ENCODE results near the gene POLR1D.

The POLR1D gene

DNA sequence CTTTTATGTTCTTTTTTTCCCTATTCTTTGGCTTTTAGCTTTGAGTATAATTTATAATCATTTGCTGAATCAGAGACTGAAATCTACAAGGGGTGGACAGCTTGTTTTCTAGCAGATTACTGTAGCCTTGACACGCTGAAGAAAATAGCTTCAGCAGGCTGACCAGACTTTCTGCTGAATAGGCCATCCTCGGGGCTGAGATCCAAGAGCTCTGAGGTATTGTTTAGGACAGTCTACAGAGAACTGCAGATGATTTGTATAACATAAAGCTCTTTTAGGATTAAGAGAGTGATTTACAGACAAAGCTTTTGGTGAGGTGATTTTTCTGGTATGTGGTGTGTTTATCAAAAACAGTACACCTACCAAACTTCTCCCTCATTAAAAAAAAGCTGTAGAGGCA, 16.8 kb downstream of the POLR1D start:
- no peak for DNase-seq (ENCODE audit: low read depth, low spot score)

DNA sequence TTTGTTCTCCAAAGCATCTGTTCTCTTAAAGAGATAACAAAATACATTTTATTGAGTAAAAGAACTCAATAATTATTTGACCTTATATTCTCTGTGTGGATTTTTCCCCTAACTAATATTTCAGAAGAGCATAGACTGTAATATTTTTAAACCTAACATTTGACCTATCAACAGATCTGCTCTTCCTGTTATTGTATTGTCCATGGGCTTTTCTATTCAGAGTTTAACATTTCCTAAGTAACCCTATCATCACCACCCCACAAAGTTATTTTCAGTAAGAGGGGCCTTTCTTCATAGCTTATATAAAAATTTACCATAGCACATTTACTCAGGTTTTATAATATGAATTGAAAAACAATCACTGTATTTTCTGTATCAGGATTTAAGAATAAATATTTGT, 17.5 kb downstream of the POLR1D start:
- DNase-seq (ENCODE audit: low read depth, low spot score): no peak

DNA sequence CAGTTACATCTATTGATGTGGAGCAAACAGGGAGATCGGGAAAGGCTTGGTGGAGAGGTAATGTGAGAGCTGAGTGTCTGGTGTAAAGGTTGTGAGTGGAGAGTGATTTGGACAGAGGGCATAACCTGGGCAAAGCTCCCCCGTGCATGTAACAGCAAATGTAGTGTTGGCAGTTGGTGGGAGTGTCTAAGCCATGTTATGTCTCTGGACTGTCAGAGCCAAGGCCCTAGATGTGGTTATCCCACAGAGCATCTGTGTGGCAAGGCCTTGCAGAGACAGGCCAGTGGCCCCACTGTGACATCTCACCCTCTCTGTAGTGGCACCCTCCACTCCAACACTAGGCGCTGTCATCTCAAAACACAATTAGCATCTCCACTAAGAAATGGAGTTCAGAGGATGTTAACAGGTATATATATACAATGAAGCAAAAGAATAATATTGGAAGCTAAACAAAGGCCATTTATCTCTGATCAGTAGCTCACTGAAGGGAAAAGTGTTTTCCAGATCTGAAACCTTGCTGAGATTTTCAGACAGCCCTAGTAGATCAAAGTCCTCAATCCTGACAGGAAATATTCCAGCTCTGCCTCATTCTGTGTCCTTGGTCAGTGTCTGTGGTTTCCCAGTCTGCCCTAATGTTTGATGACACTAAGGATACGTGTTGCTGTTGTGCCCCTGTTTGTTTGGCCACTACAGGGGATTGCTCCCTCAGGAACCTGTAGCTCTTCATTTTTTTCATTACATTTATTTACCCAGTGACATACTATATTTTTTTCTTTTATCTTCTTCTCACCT, 20.2 kb downstream of the POLR1D start:
- no peak for DNase-seq (ENCODE audit: low read depth, low spot score)

DNA sequence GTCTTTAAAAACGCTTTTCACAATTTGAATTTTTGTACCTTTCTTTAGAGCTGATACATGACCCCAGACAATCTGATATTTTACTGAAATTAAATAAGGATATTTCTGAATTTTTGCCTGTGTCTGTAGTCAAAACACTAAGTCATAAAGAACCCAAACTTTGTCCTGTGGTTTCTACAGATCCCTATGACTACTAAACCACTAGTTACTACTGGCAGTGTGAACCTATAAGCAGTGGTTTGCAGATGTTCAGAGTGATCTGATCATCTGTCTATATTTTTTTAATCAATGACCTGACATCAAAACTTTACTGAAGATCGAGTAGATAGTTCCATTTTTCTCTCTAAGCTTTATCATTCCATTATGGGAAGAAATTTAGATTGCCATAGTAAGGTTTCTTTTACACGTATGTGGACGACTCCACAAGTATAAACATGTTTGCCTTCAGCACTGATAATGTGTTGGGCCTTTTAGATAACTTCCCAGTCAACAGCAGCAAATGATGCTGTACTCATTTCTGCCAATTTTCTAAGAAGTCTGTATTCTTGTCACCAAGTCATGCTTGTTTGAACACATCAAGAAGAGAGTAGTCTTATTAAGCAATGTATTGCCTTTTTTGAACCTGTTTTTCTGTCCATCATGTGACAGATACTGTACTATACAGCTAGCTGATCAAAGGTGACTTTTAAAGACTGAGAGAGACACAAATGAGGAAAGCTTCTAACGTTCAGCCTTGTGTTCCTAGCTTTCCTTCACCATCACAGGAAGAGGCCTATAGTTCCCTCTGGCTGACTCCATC, 21.8 kb downstream of the POLR1D start:
- no peak for DNase-seq (ENCODE audit: low read depth, low spot score)

DNA sequence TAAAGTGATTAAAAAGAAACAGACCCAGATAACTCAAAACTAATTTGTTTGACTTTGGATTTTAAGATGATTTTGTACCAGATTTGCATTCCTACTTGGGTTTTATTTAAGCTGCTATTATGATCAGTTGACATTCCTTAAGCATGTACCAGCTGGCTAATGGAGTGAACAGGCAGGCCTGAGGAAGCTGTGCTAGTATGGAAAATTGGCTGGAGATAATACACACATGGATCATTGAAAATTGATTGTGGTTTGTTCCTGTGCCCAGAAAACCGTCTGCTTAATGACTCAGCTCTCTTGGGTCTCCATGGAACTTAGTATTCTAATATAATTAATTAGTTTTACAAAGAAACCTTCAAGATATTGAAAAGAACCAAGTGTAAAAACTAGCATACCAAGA, 22.6 kb downstream of the POLR1D start:
- DNase-seq (ENCODE audit: low read depth, low spot score): no peak

DNA sequence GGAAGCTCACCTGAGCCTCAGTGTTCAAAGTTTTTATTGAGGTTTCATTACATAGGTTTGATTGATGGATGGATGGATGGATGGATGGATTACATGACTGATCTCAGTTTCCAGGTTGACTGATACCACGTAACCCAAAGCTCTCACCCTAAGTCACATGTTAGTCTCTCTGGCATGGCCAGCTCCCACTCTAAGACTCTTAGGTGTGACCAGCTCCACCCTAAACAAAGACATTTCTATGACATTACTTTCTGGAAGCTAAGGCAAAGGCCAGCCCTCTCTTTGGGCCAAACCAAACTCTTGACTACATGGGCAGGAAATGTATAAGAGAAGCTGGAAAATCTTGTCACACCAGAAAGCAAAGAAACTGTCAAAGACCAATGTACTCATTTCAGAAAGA, 28.6 kb downstream of the POLR1D start:
- no peak for DNase-seq (ENCODE audit: low read depth, low spot score)

DNA sequence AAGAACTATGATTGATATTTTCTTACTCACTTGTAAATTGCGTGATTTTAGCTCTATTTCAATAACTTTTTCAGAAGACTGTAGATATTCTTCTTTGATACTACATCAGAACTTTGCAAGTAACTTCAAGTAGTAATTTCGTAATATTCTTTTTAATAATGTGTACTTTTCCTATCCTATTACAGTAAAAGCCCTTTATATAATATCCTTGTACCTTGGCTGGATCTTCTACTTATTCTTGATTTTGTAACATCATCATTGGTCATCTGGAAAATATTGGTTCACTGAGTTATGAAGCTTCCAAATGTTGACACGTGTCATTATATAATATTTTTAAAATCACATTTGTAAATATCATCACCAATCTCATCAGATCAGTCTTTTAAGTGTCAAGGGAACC, 32.4 kb downstream of the POLR1D start:
- DNase-seq (ENCODE audit: low read depth, low spot score): no peak

DNA sequence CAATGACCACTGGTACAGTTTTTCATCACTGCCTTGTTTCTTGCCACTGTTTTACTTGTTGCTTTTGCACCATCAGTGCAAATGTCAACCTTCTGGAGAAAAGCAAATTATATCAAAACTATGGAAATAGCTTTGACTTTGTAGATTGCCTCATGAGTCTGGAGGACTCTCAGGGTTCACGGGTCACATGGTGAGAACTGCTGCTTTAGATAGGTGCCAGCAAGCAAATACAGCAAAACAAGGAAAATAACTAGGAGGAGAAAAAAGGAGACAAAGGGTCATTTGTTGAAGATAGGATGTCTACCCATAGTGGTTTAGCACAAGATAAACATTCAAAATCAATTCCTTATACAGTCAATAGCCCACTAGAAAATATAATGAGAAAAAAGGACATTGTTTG, 33.1 kb downstream of the POLR1D start:
- DNase-seq (ENCODE audit: low read depth, low spot score): no peak

DNA sequence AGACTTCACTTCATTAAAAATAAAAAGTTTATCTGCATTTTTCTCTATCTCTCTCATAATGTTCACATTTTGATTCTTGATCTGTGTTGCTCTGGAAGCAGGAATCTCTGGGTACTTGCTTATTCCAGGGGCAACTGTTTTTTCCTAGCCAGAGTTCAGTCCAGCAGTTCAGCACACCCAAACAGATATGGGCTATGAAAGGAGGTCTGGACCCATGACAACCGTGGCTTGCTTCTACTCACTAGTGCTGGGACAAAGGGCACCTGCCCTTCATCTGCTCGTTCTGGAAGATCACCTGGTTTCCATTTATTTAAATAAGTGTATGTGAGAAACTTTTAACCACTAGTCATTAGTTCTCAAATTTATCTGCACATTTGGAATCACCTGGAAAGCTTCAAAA, 36.0 kb downstream of the POLR1D start:
- no peak for DNase-seq (ENCODE audit: low read depth, low spot score)

DNA sequence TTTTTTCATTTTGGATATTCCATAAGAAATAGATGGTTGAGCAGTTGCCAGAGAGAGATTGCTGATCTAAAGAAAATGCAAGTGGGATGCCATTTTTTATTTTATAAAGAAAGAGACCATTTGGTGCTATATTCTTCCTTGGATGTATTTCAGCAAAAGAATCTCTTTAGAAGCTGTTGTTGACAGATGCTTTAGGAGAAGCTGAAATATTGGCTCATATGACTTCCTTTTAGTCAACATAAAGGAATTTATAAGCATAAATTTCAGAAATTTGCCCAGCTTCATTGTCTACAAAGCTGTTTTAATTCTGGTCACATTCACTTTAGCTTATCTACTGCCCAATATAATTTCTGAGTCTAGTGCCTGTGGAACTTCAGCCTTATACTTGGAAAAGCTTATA, 36.9 kb downstream of the POLR1D start:
- DNase-seq (ENCODE audit: low read depth, low spot score): no peak

DNA sequence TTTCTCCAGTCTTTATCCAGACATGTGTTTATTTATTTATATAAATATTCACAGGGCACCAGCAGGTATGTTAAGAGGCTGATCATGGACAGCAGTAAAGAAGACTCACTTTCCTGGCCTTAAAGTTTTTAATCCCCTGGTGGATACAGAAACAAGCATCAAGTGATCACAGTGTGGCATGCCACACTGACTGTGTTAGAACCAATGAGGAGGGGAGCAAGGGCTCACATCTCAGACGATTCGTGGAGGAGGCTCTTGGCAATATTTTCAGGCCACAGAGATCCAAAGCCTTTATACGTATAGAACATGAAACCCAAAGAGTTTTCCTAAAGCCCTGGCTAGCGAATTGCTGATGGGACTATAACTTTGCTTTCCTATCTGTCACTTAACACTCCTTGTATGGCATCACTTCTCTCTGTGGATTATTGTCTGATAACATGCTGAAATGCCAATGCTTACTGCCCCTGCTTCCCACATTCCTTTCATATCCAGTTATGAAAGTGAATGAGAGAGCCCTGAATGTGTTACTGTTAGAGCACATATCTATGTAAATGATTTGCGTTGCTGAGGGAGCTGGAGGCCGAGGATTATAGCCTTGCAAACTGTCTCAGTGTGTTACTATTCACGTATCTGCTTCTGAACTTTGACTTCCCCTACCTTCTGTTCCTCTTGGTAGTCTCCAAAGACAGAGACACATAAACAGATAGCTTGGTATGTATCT, 37.6 kb downstream of the POLR1D start:
- DNase-seq (ENCODE audit: low read depth, low spot score): no peak

DNA sequence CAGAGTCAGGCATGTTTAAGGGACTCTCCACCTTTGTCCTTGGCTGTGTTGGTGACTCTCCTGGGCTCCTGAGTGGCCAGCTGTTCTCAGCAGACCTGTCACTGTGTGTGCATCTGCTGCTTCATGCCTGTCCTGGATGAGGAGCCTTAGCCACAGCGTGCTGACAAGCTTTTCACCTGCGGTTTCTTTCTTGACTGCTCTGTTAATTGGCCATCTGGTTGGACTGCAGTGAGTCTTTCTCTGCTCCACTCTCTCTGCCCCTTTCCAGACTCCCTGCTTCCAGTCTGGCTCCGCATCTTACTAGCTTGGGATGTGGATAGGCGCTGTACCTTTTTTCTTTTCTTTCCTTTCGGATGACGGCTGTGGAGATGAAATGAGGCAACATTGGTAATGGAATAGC, 38.8 kb downstream of the POLR1D start:
- no peak for DNase-seq (ENCODE audit: low read depth, low spot score)

DNA sequence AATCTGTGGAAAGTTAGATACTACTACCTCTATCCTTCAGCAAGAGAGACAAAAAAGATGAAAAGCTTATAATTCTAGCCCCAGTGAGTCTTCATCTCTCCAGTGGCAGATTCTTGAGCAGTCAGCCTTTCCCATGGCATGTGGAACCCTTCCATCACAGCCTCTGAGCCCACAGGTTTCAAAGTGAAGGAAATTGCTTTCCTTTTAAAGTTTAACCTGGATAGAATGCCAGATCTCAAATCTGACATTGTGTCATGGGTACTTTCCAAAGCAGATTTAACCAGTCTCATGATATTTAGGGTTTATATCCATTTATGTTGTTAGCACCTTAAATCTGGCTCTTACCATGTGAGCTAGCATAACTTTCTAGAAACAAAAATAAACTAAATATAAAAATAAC, 39.3 kb downstream of the POLR1D start:
- DNase-seq (ENCODE audit: low read depth, low spot score): no peak

DNA sequence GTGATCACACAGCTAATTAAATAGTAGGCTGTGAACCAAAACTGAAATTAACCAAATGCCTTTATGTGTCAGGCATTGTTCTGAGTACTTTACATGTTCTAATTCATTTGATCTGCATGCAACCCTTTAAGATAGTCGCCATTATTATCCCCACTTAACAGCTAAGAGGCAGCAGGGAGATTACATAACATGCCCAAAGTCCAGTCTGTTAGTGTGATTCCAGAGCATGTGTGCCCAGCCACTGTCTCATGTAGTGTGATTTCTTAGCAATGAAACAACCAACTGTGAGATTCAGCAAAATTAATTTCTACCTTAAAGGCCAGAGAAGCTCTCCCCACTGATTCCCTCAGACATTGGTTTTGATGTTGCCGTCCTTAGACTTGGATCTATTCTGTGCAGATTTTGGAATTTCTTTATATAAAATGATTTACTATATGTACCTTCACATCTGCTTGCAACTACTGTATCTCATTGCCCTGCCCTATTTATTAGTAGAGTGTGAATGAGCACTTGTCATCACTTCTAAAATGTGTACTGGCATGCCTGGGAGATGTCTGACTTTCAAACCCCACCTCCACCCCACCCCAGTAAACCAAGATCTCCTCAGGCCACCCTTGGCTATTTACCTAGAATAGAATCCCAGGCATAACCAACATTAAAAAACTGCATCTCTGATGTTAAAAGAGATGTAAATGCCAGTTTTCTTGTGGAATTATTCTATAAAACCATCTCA, 41.2 kb downstream of the POLR1D start:
- DNase-seq (ENCODE audit: low read depth, low spot score): no peak

DNA sequence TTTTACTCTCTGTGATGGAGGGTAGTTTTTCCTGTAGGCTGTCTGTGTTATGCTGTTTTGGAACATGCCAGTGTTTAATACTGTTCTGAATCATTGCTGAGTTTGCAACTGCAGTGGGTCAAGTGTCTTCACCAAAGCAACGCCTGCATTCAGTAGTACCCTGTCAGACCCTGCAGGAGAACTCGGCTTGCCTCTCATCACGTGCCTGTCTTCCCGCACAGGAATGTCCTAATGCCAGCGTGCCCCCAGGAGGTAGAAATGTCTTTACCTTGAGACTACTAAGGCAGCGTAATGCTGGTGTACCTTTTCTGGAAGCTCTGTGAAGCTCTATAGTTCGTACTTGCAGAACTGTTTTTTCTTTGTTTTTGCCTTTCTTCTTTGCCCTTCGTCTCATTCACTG, 42.3 kb downstream of the POLR1D start:
- DNase-seq (ENCODE audit: low read depth, low spot score): no peak

DNA sequence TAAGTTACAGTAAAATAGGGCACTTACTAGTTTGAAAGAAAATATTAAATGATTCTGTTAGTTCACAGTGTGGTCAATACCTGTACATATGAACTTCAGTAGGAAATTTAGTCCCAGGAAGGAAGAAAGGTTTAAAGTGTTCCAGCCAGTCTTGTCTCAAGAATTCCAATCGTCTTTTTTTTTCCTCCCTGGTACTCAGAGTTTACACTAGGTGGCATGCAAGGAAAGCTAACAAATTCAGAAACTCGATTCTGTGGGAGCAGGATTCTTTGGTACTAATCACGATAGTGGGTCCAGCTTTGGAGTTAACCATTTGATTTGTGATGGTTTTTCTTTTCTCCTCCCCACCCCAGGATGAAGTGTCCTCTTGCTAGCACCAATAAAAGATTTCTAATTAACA, 43.6 kb downstream of the POLR1D start:
- DNase-seq (ENCODE audit: low read depth, low spot score): no peak

DNA sequence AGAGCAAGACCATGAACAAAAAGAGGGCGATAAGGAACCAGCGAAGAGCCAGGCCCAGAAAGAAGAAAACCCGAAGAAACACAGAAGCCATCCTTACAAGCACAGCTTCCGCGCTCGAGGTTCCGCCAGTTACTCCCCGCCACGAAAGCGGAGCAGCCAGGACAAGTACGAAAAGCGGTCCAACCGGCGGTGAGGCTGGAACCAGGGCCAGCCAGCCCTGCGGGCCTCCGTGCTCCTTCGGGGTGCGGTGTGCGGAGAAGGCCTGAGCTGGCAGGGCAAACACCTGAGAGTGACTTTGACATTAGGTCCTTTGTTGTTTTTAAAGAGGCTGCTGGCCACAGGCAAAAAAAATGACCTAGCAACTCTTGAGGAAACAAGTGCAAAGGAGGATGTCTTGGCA, 44.1 kb downstream of the POLR1D start:
- DNase-seq (ENCODE audit: low read depth, low spot score): no peak

DNA sequence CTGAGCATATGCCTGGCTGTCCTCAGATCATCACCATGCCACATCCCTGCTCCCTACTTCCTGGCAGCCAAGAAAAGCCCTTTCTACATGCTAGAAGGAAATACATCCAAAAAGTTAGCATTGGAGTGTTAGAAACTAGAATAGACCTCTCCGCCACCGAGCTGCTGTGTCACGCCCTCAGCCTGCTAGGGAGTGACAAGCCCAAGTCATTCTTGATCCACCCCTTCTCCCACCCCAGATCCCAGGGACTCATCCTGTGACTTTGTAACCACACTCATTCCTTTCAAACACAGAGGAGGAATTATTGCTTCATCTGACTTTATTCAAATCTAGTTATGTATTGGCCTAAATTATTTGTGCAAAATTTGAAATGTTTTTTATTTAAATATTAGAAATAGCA, 45.3 kb downstream of the POLR1D start:
- no peak for DNase-seq (ENCODE audit: low read depth, low spot score)

DNA sequence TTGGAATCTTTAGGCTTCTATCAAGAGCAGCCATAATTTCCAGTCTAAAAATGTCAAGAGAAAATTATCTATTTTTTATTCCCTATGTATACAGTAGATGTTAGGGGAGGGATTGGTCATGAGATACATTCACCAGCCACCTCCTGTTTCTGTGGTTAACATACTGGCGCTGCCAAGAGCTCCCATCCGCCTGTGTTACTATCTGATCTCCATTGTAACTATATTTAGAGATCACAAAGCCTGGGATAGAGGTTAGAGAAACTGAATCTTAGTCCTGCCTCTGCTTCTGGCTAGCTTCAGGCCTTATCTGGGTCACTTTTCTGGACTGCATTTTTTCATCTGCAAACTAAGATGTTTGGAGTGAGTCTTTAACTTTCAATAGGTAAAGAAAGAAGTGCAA, 46.3 kb downstream of the POLR1D start:
- no peak for DNase-seq (ENCODE audit: low read depth, low spot score)

DNA sequence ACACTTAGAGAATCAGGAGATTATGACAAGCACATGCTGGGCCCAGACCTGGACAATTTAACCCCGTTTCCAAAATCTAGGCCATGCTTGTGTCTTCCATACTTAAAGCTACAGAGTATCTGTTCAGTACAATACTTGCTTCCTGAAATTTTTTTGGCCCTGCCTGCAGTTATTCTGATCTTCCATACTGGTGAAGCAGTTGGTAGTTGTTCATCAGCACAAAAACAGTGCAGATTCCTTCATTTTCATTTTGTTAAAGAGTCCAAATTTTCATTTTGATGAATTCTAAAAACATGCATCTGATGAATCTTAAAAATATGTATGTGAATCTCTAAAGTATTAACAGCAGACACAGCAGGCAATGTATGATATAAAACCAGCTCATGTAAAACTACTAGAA, 49.2 kb downstream of the POLR1D start:
- DNase-seq (ENCODE audit: low read depth, low spot score): no peak

DNA sequence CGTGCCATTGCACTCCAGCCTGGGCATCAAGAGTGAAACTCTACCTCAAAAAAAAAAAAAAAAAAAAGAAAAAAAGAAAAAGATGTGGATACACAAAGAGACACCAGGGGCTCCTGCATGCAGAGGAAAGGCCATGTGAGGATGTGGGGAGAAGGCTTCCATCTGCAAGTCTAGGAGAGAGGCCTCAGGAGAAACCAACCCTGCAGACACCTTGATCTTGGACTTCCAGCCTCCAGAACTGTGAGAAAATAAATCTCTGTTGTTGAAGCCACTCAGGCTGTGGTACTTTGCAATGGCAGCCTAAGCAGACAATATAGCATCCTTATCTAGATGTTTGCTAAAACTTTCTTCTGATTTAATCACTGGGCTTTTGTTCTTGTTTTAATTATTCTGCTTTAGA, 50.3 kb downstream of the POLR1D start:
- DNase-seq (ENCODE audit: low read depth, low spot score): no peak
